GM04503 (cell line): ENCODE results near the gene CCDC70.
"Not testable (repeated sequence)": the region's sequence is repeated elsewhere in the genome, so short reads cannot be mapped to it uniquely, and the experiment has no call there.

ENCODE experiments used
- DNase-seq: peaks from one replicate; pipeline ENCODE4 v3.0.0-alpha.2; 2012; ENCODE audit warnings: low read depth

The CCDC70 gene

DNA sequence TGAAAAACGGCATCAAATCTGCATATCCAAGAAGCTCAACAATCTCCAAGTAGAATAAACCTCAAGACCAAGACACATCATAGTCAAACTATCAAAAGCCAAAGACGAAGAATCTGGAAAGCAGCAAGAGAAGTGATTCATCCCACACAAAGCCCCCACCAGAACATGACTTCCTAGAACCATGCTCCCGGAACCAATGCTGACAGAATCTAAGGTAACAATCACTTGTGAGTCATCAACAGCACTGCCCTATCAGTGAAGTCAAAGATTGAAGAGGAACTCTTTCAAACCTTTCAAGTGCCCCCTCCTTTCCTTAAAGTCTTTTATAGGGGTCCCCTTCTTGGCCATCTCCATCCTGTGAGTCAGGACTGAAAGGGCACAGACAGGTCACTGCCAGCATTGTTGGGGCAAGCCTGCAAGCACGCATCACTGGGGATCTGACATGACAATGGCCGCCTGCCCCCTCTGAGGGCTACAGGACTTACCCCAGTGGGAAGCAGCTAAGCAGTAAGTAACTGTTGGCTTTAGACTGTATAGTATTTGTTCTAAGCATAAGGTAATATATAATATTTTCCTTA is at the start of gene CCDC70:
TSS of gene CCDC70 (plus strand) at position 247 of the 578 bp plus-strand sequence. CDS start 3,443 bp downstream, outside the sequence.
- DNase-seq, result no peak

- no peak for DNase-seq
These were observed 47.7 kb upstream of the CCDC70 start for GRCh38 chr13:51814071-51814470.

DNA sequence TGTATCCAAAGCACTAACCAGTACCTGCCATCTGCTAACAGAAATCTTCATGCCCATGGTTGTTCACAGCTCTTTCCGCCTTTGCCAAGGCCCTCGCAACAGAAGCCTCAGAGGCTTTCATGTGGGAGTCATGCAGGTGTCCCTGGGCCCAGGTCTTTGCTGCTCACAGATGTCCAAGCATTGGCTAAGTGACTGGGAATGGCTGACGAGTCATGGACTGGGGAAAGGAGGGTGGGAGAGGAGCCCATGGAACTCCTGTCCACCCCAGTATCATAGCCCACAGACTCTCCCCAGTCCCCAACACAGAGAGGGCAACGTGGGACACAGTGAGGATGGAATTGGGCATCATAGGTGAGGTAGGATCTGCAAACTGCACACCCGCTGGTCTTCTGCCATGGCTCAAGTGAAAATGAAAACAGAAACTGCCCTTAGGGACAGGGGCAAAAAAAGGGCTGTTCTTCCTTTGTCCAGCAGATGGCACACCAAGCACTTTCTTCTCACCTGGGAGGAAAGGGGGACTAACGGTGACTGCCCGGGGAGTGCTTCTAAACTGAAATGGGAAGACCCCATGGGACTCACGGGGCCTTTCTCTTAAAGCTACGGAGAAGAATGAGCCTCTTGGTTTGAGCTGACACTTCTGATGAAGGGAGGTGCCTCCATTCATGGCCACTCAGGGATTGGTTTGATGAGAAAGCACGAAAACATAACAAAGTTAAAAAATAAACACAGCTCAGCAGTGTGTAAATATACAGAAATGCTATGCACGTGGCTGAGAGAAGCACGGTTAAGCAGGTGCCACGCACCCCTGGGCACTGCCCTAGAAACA is 46.7 kb upstream of the CCDC70 start:
- DNase-seq, result no peak

- no peak for DNase-seq
These were observed 45.9 kb upstream of the CCDC70 start for GRCh38 chr13:51815848-51816247.

GRCh38 chr13:51816604-51817249 is 45.0 kb upstream of the CCDC70 start:
- DNase-seq, result no peak

DNA sequence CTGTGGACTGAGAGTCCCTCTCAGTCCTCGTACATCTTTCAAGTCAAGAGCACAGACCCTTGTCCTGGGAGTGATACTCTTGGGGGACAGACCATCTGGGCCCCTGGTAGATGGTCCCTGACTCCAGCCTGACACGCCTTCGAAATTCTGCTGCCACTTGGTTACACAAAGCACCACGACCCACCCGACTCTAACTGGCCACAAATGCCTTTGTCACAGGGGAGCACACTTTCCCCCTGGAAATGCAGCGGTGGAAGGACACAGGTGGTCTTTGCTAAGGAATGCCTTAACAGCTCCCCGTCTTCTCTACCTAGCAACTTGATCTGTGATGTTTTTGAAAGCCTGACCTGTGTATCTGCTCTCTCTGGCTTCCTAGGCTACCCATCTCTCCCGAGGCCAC is 44.1 kb upstream of the CCDC70 start:
- DNase-seq, result no peak

GRCh38 chr13:51818276-51818675 is 43.5 kb upstream of the CCDC70 start:
- no peak for DNase-seq

DNA sequence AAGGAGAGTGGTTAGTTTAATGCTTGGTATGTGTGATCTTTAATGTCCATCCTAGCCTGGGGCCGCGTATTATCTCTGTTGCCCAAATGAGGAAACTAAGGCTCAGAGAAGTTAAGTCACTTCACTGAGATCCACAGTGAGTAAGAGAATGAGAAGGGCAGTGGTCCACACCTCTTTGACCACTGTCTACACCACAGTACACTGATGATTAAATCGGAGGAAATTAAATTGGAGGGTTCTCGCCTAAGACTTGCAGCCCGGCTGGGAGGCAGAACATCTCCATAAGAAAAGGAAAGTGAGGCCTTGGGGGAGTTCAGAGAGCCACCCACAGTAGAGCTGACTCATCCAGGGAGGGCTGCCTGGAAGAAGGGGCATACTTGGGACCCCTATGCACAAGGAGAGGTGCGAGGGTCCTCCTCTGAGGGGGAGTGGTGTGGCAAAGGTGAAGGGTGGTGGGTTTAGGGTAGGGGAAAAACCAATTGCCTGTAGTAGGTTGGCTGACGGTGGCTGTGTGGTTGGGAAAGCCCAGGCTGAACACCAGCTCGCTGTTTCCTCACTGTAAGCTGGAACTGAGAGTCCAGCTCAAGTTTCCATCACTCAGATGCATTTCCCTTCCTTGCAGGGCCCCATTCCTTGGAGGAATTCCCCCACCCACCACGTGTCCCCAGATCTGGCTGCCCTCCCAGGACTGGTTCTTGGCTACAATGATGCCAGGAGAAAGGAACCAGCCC is 42.8 kb upstream of the CCDC70 start:
- no peak for DNase-seq

DNA sequence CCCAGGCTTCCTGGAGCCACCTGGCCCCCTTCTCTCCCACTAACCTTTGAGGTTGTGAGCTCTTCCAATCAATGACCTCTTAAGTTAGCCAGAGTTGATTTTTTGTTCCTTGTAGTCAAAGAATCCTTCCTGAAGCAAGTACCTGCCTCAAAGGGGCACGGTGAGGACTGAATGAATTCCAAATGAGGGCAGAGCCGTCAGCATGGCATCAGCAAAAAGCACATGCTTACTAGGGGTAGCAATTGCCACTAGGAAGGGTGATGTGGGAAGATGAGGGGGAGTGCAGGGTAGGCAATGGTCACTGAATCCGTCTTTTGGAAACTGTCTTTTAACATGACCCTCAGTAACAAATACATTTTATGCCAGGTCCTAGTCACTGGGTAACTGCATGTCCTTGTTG is 42.2 kb upstream of the CCDC70 start:
- DNase-seq, result no peak

DNA sequence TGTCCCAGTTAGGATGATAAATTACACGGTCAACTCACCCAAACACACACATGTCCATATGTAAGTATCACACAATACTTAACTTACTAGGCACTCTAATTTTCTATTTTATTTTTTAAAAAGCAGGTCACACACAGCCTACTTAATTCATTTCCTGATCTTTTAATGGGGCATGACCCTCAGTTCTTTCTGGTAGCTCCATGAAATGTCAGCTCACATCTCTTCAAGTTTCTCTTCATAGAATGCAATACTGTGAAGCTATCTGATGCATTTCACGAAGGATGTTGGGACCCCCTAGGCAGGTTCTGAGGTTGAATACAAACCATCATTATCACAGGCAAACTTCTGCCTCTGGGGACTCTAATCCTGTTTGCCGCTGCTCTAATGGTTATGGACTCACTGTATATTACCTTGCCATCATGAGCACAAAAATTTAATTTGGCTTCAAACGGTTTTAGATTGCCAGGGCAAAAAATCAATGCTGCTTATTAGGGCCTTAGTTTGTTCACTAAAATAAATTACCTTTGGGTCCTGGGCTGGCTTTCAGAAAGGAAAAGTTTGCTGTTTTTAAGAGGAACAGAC is 41.7 kb upstream of the CCDC70 start:
- no peak for DNase-seq

DNA sequence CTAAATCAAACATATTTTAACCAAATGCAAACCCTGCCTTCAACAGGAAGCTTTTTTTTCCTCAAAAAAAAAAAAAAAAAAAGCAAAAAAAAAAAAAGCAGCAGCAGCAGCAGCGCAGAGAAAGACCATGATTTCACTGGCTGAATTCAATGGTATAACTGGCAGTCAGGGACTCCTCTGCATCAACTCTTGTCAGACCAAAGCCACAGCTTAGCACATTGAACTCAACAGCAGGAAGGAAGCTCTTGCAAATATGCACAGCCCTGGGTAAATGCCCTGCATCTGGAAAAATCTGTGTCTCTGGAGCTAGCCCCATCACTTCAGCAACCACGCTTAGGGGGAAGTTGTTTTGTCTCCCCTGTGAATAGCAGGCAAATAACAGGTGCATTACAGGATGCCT is 40.2 kb upstream of the CCDC70 start:
- no peak for DNase-seq

DNA sequence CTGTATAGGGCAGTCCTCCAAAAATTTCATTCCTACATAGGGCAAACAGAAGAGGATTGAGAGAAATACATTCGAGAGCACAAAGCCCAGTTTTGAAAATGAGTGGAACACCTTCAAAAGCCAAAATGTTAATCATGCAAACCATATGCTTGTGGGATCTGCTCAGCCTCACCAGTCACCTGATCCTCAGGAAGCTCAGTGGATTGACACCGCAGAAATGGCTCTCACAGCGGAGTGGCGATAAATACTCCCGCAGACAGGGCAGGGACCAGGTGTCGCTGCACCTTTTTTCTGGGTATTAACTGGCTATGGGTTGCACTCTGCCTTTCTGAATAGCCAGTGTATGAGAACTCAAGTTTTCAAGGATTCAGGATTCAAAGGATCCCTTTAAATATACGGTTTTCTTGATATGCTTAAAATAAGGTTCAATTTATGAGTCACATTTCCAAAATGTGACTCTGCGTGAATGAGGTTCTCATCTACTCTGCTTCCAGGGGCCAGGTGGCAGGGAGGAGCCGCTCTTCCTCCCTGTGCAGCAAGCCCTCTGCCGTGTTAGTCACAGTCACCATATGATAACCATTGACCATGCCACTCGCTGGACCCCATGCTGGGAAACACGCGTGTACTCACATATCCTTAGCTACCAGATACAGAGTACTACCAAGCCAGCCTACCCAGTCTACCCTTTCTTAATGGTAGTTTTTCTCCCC is 39.5 kb upstream of the CCDC70 start:
- DNase-seq, result no peak

DNA sequence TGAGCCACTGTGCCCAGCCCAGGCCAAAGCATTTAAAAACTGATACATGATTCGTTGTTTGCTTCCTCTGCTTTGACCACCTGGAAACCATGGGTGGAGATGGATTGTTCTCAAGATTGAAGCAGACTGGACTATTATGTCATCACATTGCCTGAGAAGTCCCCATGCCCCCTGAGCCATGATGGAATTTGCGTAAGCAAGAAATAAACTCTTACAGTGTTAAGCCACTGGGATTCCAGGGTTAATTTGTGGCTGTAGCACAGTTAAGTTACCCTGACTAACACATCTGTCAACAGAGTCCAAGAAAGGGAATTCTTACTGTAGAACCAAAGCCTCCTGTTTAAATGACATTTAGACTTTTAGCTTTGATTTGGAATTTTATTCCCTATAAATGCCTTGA is 38.4 kb upstream of the CCDC70 start:
- DNase-seq, result no peak

DNA sequence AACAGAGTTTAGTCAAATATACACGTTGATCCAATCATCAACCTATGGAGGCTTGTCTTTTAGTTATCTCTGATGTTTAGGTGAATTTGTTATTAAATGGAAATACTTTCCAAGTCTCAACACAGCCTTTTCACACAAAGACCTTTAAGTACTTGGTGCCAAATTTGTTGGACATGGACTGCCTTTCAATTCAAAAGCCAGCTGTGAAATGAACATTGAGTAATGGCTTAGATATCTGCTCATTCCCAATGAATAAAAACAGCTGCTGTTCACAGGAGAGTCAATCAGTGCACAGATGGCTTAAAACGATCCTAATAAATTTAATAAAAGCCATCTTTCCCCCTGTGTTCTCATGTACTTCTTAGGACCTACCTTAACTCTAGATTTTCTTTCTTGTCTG is 37.9 kb upstream of the CCDC70 start:
- no peak for DNase-seq

- DNase-seq, result not testable (repeated sequence)
These were observed 37.1 kb upstream of the CCDC70 start for GRCh38 chr13:51824712-51825111.

DNA sequence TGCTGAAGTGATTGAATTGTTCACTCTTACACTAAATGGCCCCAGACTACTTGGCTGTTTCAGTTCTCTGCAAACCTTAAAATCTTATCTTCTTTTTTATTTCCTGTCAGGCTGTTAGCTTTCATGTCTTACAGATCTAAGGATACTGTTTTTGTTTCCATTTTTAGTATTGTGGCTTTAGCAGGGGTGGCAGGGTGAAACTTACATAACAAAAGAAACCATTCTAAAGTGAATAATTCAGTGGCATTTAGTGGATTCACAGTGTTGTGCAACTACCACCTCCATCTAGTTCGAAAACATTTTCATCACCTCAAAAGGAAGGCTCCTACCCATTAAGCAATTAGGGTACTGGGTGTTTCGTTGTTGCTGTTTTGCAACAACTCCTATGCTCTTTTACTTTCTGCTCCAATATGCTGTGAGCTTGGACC is 36.6 kb upstream of the CCDC70 start:
- no peak for DNase-seq

GRCh38 chr13:51825681-51826254 is 36.0 kb upstream of the CCDC70 start:
- no peak for DNase-seq

- DNase-seq, result no peak
These were observed 35.2 kb upstream of the CCDC70 start for GRCh38 chr13:51826606-51827005.

- no peak for DNase-seq
These were observed 34.5 kb upstream of the CCDC70 start for GRCh38 chr13:51827254-51827653.

DNA sequence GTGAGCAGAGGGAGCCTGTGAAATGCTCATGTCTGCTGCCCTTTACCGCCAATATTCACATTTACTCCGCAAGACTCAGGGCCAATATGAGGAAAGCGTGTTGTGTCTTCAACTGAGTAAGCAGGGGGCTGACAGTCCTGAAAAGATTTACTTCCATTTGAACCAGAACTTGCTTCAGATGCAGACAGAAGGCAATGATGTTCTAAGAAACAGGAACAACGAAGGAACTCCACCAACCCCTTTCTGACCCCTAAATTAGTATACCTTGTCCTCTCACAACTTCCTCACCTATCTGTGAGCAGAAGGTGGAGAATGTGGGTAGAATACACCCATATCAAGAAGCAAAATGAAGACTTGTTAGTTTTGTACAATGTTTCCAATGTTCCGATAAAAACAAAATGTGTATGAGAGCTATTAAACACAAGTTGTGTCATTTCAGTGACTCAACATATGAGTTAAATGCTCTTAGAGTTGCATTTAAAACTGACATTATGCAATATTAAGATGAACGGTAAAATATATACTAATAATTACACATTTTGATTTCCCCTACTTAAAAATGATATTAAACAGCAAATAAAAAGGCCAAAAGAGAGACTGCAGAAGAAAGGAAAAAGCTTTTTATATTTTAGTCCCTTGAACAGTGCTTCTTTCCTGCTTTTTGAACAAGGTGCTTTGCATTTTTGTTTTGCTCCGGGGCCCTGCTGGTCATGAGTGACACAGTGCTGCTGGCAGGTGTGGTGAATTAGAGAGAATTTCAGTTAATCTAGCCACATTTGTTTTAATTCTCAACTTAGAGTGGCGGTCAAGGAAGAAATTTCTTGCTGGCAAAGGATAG is 32.8 kb upstream of the CCDC70 start:
- no peak for DNase-seq
